ENCODE measurements around the gene BRAT1.
"Not testable (repeated sequence)": the region's sequence is repeated elsewhere in the genome, so short reads cannot be mapped to it uniquely, and the experiment has no call there.

BRAT1 gene

GRCh38 chr7:2566890-2567678 lies 11.8 kb upstream of the BRAT1 start:
- Histone ChIP-seq H3K27me3 (ENCODE audit: control insufficient read depth, insufficient read depth, low read length) (no peaks in the 10 kb centered on the region), H3K4me3 (ENCODE audit: low read length) (no peak overlapping the region), H3K4me1 (ENCODE audit: control insufficient read depth, insufficient read depth, low read length) (peaks cover 31% of the 10 kb centered on the region), H3K9ac (ENCODE audit: low read length) (no peak overlapping the region), H3K9me3 (ENCODE audit: control insufficient read depth, low read length) (no peaks in the 10 kb centered on the region), H3K36me3 (ENCODE audit: control insufficient read depth, insufficient read depth, low read length) (no peaks in the 10 kb centered on the region)

DNA sequence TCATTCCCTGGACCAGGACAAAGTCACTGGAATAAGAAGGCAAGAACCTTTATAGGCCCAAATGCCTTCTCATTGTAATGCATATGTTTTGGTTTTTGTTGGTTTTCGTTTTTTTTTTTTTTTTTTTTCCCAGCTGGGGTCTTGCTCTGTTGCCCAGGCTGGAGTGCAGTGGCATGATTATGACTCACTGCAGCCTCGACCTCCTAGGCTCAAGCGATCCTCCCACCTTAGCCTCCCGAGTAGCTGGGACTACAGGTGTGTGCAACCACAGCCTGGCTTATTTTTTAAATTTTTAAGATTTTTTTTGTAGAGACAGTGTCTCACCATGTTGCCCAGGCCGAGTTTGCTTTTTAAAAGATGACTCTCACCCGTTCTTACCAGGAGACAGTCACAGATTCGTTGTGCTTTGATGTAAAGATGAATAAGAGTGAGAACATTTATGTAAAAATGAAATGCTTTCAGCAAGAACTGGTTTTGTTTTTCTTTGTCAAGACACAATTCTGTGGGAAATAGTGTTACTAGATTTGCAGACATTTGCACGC lies 11.1 kb upstream of the BRAT1 start:
- Histone ChIP-seq H3K4me3 (ENCODE audit: low read length) (no peak overlapping the region), H3K27me3 (ENCODE audit: control insufficient read depth, insufficient read depth, low read length) (no peaks in the 10 kb centered on the region), H3K9ac (ENCODE audit: low read length) (no peak overlapping the region), H3K36me3 (ENCODE audit: control insufficient read depth, insufficient read depth, low read length) (no peaks in the 10 kb centered on the region), H3K9me3 (ENCODE audit: control insufficient read depth, low read length) (no peaks in the 10 kb centered on the region), H3K4me1 (ENCODE audit: control insufficient read depth, insufficient read depth, low read length) (peaks cover 27% of the 10 kb centered on the region)

GRCh38 chr7:2564970-2565540 lies 9.7 kb upstream of the BRAT1 start:
- H3K9ac ChIP-seq (ENCODE audit: low read length), result no peak overlapping the region
- H3K9me3 ChIP-seq (ENCODE audit: control insufficient read depth, low read length), result no peaks in the 10 kb centered on the region
- H3K27me3 ChIP-seq (ENCODE audit: control insufficient read depth, insufficient read depth, low read length), result no peaks in the 10 kb centered on the region
- H3K4me3 ChIP-seq (ENCODE audit: low read length), result no peak overlapping the region
- H3K4me1 ChIP-seq (ENCODE audit: control insufficient read depth, insufficient read depth, low read length), result peaks cover 22% of the 10 kb centered on the region
- H3K36me3 ChIP-seq (ENCODE audit: control insufficient read depth, insufficient read depth, low read length), result no peaks in the 10 kb centered on the region

- not testable (repeated sequence) for H3K36me3 ChIP-seq (ENCODE audit: control insufficient read depth, insufficient read depth, low read length); H3K9ac ChIP-seq (ENCODE audit: low read length); H3K27me3 ChIP-seq (ENCODE audit: control insufficient read depth, insufficient read depth, low read length); H3K9me3 ChIP-seq (ENCODE audit: control insufficient read depth, low read length); H3K4me3 ChIP-seq (ENCODE audit: low read length)
- peaks cover 16% of the 10 kb centered on the region for H3K4me1 ChIP-seq (ENCODE audit: control insufficient read depth, insufficient read depth, low read length)
Measured at GRCh38 chr7:2563955-2564354, 8.6 kb upstream of the BRAT1 start.

GRCh38 chr7:2559283-2559950 lies 4.1 kb upstream of the BRAT1 start:
- Histone ChIP-seq H3K9ac (ENCODE audit: low read length) (peak overlapping the region; percentile 73), H3K4me3 (ENCODE audit: low read length) (peak overlapping the region; percentile 56), H3K36me3 (ENCODE audit: control insufficient read depth, insufficient read depth, low read length) (no peaks in the 10 kb centered on the region), H3K4me1 (ENCODE audit: control insufficient read depth, insufficient read depth, low read length) (peaks cover 20% of the 10 kb centered on the region), H3K9me3 (ENCODE audit: control insufficient read depth, low read length) (no peaks in the 10 kb centered on the region), H3K27me3 (ENCODE audit: control insufficient read depth, insufficient read depth, low read length) (no peaks in the 10 kb centered on the region)

DNA sequence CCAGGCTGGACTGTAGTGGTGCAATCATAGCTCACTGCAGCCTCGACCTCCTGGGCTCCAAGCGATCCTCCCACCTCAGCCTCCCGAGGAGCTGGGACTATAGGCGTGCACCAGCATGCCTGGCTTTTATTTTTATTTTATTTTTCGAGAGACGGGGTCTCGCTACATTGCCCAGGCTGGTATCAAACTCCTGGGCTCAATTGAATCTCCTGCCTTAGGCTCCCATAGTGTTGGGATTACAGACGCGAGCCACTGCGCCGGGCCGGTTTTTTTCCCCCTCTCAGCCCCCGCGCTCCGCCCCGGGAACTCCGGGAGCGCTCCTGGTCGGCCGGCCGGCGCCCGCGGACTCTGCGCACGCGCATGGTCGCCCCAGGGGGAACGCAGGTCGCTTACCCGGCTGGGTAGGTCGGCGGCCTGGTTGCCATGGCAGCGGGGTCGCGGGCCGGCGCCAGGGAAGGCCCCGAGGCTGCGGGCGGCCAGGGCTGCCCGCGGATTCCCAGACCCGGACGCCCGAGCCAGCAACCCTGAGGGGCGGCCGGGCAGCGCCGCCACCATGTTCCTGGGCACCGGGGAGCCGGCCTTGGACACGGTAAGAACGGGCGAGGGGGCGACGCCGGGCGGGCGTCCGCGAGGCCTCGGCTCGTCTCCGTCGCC lies 3.4 kb upstream of the BRAT1 start, which contains the start of gene IQCE:
Gene IQCE, plus strand, starts transcription at position 351 of the 654 bp plus-strand sequence. Its CDS starts 203 bp downstream, at position 554.
- Histone ChIP-seq H3K9ac (ENCODE audit: low read length) (peak within 1 kb of the TSS; percentile 73), H3K27me3 (ENCODE audit: control insufficient read depth, insufficient read depth, low read length) (no peaks in the 10 kb centered on the region), H3K4me3 (ENCODE audit: low read length) (peak within 1 kb of the TSS; percentile 56), H3K36me3 (ENCODE audit: control insufficient read depth, insufficient read depth, low read length) (no peaks in the 10 kb centered on the region), H3K4me1 (ENCODE audit: control insufficient read depth, insufficient read depth, low read length) (peaks cover 27% of the 10 kb centered on the region), H3K9me3 (ENCODE audit: control insufficient read depth, low read length) (no peaks in the 10 kb centered on the region)

GRCh38 chr7:2554661-2555111 lies 638 bp downstream of the BRAT1 start:
- Histone ChIP-seq H3K4me1 (ENCODE audit: control insufficient read depth, insufficient read depth, low read length) (peaks cover 22% of the 10 kb centered on the region), H3K4me3 (ENCODE audit: low read length) (peak overlapping the region; percentile 63), H3K9me3 (ENCODE audit: control insufficient read depth, low read length) (no peaks in the 10 kb centered on the region), H3K27me3 (ENCODE audit: control insufficient read depth, insufficient read depth, low read length) (no peaks in the 10 kb centered on the region), H3K36me3 (ENCODE audit: control insufficient read depth, insufficient read depth, low read length) (no peaks in the 10 kb centered on the region), H3K9ac (ENCODE audit: low read length) (peak overlapping the region; percentile 84)

- H3K4me1 ChIP-seq (ENCODE audit: control insufficient read depth, insufficient read depth, low read length), result peaks cover 22% of the 10 kb centered on the region
- no peaks in the 10 kb centered on the region for H3K36me3 ChIP-seq (ENCODE audit: control insufficient read depth, insufficient read depth, low read length)
- peak overlapping the region; percentile 63 for H3K4me3 ChIP-seq (ENCODE audit: low read length)
- H3K27me3 ChIP-seq (ENCODE audit: control insufficient read depth, insufficient read depth, low read length), result no peaks in the 10 kb centered on the region
- H3K9ac ChIP-seq (ENCODE audit: low read length), result peak overlapping the region; percentile 84
- no peaks in the 10 kb centered on the region for H3K9me3 ChIP-seq (ENCODE audit: control insufficient read depth, low read length)
Measured at GRCh38 chr7:2553831-2554581, 1.3 kb downstream of the BRAT1 start.

DNA sequence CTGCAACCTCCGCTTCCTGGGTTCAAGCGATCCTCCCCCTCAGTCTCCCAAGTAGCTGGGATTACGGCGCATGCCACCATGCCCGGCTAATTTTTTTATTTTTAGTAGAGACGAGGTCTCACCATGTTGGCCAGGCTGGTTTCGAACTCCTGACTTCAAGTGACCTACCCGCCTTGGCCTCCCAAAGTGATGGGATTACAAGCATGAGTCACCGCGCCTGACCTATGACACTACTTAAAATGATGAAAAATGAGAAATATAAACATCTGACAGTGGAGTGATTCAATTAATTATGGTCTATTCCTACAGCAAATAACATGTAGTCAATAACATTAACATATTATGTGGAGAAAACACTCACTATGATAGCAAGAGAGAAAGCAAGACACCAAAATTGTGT lies 2.2 kb downstream of the BRAT1 start:
- H3K4me1 ChIP-seq (ENCODE audit: control insufficient read depth, insufficient read depth, low read length), result peaks cover 17% of the 10 kb centered on the region
- H3K27me3 ChIP-seq (ENCODE audit: control insufficient read depth, insufficient read depth, low read length), result no peaks in the 10 kb centered on the region
- H3K9ac ChIP-seq (ENCODE audit: low read length), result no peak overlapping the region
- no peaks in the 10 kb centered on the region for H3K9me3 ChIP-seq (ENCODE audit: control insufficient read depth, low read length)
- no peak overlapping the region for H3K4me3 ChIP-seq (ENCODE audit: low read length)
- peaks cover 3% of the 10 kb centered on the region for H3K36me3 ChIP-seq (ENCODE audit: control insufficient read depth, insufficient read depth, low read length)

GRCh38 chr7:2551418-2551817 lies 3.9 kb downstream of the BRAT1 start:
- Histone ChIP-seq H3K4me3 (ENCODE audit: low read length) (no peak overlapping the region), H3K9me3 (ENCODE audit: control insufficient read depth, low read length) (no peaks in the 10 kb centered on the region), H3K9ac (ENCODE audit: low read length) (no peak overlapping the region), H3K36me3 (ENCODE audit: control insufficient read depth, insufficient read depth, low read length) (peaks cover 4% of the 10 kb centered on the region), H3K27me3 (ENCODE audit: control insufficient read depth, insufficient read depth, low read length) (no peaks in the 10 kb centered on the region), H3K4me1 (ENCODE audit: control insufficient read depth, insufficient read depth, low read length) (peaks cover 10% of the 10 kb centered on the region)

All from mucosa of stomach (tissue), 1 donor.